Measurements from ENCODE around the gene GOLGA3. TPM values are rescaled to one million over a fixed set of nuclear protein-coding genes. Genes with fewer than 3 reads are reported as not detected.

The GOLGA3 gene
- total RNA-seq, 2 donors from 2014 or later: 70.3 to 96.5 TPM

- Histone ChIP-seq H3K36me3 (no peaks in the 10 kb centered on the region), H3K4me3 (no peak overlapping the region), H3K27ac (no peak overlapping the region), H3K4me1 (peaks cover 4% of the 10 kb centered on the region), H3K27me3 (no peaks in the 10 kb centered on the region), H3K9ac (ENCODE audit: low read depth in 2 of 2, low read length in 2 of 2) (no peak overlapping the region), H3K9me3 (no peaks in the 10 kb centered on the region)
- no peak for TF ChIP-seq CTCF (IDR thresholded peaks at IDR 0.05)
- intact Hi-C loops (cut with DNase I): no loop called here
- no peak for DNase-seq
Observed at GRCh38 chr12:132835076-132836025, 6.7 kb upstream of the GOLGA3 start.

GRCh38 chr12:132834181-132834711 lies 5.6 kb upstream of the GOLGA3 start:
- H3K4me3 ChIP-seq: no peak overlapping the region
- no peaks in the 10 kb centered on the region for H3K27me3 ChIP-seq
- no peak overlapping the region for H3K9ac ChIP-seq (ENCODE audit: low read depth in 2 of 2, low read length in 2 of 2)
- peaks cover 4% of the 10 kb centered on the region for H3K4me1 ChIP-seq
- intact Hi-C loops (cut with DNase I): no loop called here
- H3K9me3 ChIP-seq: no peaks in the 10 kb centered on the region
- no peak overlapping the region for H3K27ac ChIP-seq
- H3K36me3 ChIP-seq: no peaks in the 10 kb centered on the region
- DNase-seq: no peak
- no peak for TF ChIP-seq CTCF (IDR thresholded peaks at IDR 0.05)

- Histone ChIP-seq H3K9ac (ENCODE audit: low read depth in 2 of 2, low read length in 2 of 2) (no peak overlapping the region), H3K27me3 (no peaks in the 10 kb centered on the region), H3K9me3 (no peaks in the 10 kb centered on the region), H3K27ac (no peak overlapping the region), H3K4me1 (peaks cover 3% of the 10 kb centered on the region), H3K36me3 (no peaks in the 10 kb centered on the region), H3K4me3 (no peak overlapping the region)
- TF ChIP-seq CTCF (IDR thresholded peaks at IDR 0.05): no peak
- DNase-seq: no peak
- intact Hi-C loops (cut with DNase I): no loop called here
Observed at GRCh38 chr12:132833341-132833740, 4.7 kb upstream of the GOLGA3 start.

- DNase-seq: no peak
- H3K36me3 ChIP-seq: no peaks in the 10 kb centered on the region
- H3K9ac ChIP-seq (ENCODE audit: low read depth in 2 of 2, low read length in 2 of 2): no peak overlapping the region
- TF ChIP-seq CTCF (IDR thresholded peaks at IDR 0.05): no peak
- H3K4me1 ChIP-seq: peaks cover 9% of the 10 kb centered on the region
- H3K27me3 ChIP-seq: no peaks in the 10 kb centered on the region
- H3K4me3 ChIP-seq: no peak overlapping the region
- intact Hi-C loops (cut with DNase I): no loop called here
- H3K9me3 ChIP-seq: no peaks in the 10 kb centered on the region
- no peak overlapping the region for H3K27ac ChIP-seq
Observed at GRCh38 chr12:132831771-132832170, 3.1 kb upstream of the GOLGA3 start.

GRCh38 chr12:132827763-132828703 lies 636 bp downstream of the GOLGA3 start:
- no peak for TF ChIP-seq CTCF (IDR thresholded peaks at IDR 0.05)
- H3K27ac ChIP-seq: peak overlapping the region; percentile 97
- intact Hi-C loops (cut with DNase I): no loop called here
- H3K9me3 ChIP-seq: no peaks in the 10 kb centered on the region
- no peaks in the 10 kb centered on the region for H3K36me3 ChIP-seq
- H3K4me1 ChIP-seq: peaks cover 9% of the 10 kb centered on the region
- H3K27me3 ChIP-seq: no peaks in the 10 kb centered on the region
- peak overlapping the region; percentile 81 to 89 for H3K9ac ChIP-seq (ENCODE audit: low read depth in 2 of 2, low read length in 2 of 2)
- peak overlapping the region; percentile 90 for H3K4me3 ChIP-seq
- peak; percentile 76 for DNase-seq
